ENCODE data around the gene NDUFS2. TPM values are rescaled to one million over a fixed set of nuclear protein-coding genes. Genes with fewer than 3 reads are reported as not detected.

Gene NDUFS2
- total RNA-seq, 1 donor from 2014 or later: 66.3 TPM

DNA sequence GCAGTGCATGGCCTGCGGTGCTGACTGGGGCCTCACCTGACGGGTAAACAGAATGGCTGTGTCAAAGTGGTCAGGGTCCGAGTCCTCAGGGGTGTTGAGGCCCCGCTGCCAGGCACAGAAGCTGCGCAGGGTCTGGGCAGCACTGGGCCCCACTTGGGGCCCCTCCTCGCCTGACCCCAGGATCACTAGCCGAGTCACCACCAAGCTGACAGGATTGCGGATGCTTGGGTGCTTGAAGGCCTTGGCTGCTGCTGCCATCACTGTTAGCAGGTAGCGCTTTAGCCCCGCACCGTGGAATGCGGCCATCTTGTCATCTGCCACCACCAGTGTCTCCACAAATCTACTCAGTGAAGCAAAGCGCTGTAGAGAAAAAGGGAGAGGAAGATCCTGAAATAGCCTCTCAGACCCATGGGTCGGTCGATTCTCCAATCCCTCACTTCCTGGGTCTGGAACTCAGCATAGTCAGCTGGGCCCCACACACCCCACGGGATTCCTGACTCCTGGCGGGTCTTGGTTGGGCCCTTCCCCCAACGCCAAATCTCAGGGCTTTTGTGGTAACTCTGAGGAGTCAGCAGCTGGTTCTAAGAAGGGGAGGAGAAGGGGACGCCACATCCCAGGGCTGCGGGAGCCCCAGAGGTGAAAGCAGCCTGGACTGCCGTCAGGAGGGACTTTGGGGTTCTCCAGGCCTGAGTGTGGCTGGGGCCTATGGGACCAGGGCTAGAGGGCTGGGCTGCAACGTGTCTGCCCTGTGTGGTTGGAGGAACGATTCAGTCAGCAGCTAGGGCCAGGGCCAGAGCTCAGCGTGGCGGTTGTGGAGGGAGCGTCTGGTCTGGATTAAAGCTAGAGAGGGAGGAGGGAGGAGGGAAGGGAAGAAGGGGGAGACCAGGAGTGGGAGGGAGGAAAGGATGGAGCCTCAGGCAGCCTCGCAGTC lies 5.4 kb upstream of the NDUFS2 start:
- DNase-seq (no peak), ATAC-seq (no peak)
- H3K4me1 ChIP-seq: peaks cover 90% of the 10 kb centered on the region
- peak overlapping the region; percentile 40 for H3K4me3 ChIP-seq
- intact Hi-C loops (cut with DNase I): no loop called here
- TF ChIP-seq CTCF (IDR thresholded peaks at IDR 0.05): no peak
- no peaks in the 10 kb centered on the region for H3K9me3 ChIP-seq
- H3K27me3 ChIP-seq (ENCODE audit: low read depth): no peaks in the 10 kb centered on the region
- H3K27ac ChIP-seq: peak overlapping the region; percentile 53
- H3K36me3 ChIP-seq: peaks cover 2% of the 10 kb centered on the region

DNA sequence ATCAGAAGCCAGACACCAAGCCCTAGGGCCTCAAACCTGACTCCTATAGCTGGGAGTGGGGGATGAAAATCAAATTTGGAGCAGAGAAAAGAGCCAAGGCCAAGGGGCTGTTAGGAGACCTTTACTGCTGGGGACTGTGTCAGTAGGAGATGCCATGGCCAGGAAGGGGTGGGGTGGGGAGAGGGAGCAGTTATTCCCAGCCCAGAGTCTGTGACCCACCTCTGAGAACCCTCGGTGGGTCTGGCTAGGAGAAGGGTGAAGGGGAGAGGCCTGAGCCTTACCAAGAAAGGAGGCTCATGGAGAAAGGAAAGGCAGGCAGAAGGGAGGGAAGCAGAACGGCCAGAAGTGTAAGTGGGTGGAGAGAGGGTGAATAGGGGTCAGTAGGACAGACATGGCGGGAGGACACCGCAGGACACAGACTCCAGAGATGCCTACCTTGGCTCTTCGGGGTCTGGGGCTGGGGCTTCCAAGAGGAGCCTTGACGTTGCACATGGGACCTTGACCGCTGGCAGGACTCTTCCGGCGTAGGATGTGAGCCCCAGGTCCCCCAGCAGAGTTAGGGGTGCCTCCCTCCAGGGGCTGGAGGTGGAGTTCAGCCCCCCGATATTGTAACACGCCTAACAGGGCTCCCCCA lies 4.5 kb upstream of the NDUFS2 start:
- H3K4me1 ChIP-seq: peaks cover 87% of the 10 kb centered on the region
- TF ChIP-seq CTCF (IDR thresholded peaks at IDR 0.05): no peak
- DNase-seq: no peak
- no peak for ATAC-seq
- no peaks in the 10 kb centered on the region for H3K27me3 ChIP-seq (ENCODE audit: low read depth)
- H3K9me3 ChIP-seq: no peaks in the 10 kb centered on the region
- H3K27ac ChIP-seq: peak overlapping the region; percentile 93
- peak overlapping the region; percentile 40 for H3K4me3 ChIP-seq
- no peaks in the 10 kb centered on the region for H3K36me3 ChIP-seq
- intact Hi-C loops (cut with DNase I): no loop called here

DNA sequence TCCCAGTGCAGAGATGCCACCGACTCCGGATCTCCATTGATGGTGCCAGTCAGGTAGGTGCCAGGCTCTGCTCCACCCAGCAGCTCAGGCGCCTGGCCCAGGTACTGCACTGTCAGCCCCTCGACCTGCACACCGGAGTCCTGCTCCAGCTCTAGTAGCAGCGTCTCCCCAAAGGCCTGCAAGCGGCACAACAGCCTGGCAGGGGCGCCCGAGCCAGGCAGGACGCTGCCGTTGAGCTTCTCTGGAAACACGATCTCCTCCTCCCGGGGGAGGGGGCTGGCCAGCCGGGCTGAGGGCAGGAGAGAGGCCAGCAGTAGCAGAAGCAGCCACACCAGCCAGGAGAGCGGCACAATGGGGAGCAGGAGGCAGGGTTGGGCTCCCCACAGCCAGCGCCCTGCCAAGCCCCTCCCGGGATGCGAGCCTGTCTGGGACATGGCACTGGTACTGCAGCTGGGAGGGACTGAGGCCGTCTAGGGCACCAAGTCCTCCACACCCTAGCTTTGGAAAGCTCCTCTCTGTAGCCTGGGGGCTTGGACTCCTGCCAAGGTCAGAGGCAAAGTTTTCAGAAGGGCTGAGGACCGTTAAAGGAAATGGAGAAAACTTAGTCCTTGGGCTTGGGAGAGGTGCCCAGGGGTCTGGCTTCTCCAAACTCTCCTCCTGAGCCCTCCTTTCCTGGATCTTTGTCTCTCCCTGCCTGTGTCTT lies 3.8 kb upstream of the NDUFS2 start:
- TF ChIP-seq CTCF (IDR thresholded peaks at IDR 0.05): no peak
- Histone ChIP-seq H3K36me3 (peaks cover under 1% of the 10 kb centered on the region), H3K4me3 (peak overlapping the region; percentile 40), H3K27ac (peak overlapping the region; percentile 93), H3K4me1 (peaks cover 88% of the 10 kb centered on the region), H3K9me3 (no peaks in the 10 kb centered on the region), H3K27me3 (ENCODE audit: low read depth) (no peaks in the 10 kb centered on the region)
- ATAC-seq (no peak), DNase-seq (no peak)
- intact Hi-C loops (cut with DNase I): no loop called here

DNA sequence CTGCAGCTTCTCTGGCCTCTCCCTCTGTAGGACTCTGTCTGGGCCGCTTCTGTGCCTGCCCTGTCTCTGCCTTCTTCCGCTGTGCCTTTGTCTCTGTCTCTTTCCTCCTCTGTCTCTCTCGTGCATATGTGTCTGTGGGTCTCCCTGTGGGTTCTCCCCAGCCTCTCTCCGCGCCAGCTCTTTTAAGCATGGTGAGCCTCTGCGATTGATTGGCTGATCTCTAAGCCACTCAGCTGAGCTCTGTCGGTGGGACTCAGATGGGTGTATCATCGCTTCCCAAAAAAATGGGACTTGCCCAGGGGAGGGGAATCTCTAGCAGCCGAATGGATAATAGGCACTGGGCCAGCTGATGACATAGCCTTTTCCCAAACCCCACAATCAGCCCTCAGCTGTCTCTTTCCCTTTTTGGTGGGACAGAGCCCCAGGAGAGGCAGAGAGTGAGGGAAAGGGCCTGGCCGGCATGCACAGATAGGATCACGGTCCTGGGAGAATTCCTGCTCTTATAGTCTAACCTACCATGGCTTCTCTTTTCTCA lies 3.2 kb upstream of the NDUFS2 start, which contains the start of gene ADAMTS4:
Gene ADAMTS4 (minus strand): TSS at position 158 of the 535 bp plus-strand sequence. CDS start 427 bp downstream, outside the sequence.
- DNase-seq (no peak), ATAC-seq (no peak)
- no peak for TF ChIP-seq CTCF (IDR thresholded peaks at IDR 0.05)
- H3K4me1 ChIP-seq: peaks cover 91% of the 10 kb centered on the region
- no peaks in the 10 kb centered on the region for H3K27me3 ChIP-seq (ENCODE audit: low read depth)
- peaks cover 7% of the 10 kb centered on the region for H3K36me3 ChIP-seq
- peak within 1 kb of the TSS; percentile 93 for H3K27ac ChIP-seq
- H3K4me3 ChIP-seq: peak within 1 kb of the TSS; percentile 40
- intact Hi-C loops (cut with DNase I): no loop called here
- no peaks in the 10 kb centered on the region for H3K9me3 ChIP-seq

DNA sequence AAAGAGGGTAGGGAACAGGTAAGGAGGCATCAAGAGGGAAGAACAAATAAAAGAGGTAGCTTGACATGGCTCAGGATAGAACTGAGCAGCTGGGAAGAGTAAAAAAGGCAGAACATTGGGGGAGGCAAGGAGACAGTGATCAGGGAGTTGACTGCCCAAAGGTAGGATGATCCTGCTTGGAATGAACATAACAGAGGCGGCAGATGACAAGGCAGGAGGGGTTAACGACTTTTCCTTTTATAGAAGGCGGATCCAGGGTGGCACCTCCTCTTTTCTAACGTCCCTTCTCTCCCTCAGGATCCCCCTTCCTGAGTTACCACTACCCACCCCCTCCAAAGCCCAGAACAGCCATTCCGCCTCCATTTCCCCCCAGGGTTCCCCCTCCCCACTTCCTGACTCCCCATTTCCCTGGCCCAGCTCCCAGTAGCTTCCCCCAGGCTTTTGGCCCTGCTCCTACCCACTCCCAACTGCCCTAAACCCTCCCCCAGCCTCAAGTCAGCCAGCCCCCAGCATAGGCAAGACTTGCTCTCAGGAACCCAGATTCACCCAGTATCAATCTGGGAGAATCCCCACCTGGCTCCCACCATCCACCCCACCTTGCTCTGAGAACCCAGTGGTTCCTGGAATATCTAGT lies 2.5 kb upstream of the NDUFS2 start:
- Histone ChIP-seq H3K4me1 (peaks cover 91% of the 10 kb centered on the region), H3K27me3 (ENCODE audit: low read depth) (no peaks in the 10 kb centered on the region), H3K27ac (peak overlapping the region; percentile 93), H3K9me3 (no peaks in the 10 kb centered on the region), H3K36me3 (peaks cover 13% of the 10 kb centered on the region), H3K4me3 (no peak overlapping the region)
- ATAC-seq (no peak), DNase-seq (no peak)
- no peak for TF ChIP-seq CTCF (IDR thresholded peaks at IDR 0.05)
- intact Hi-C loops (cut with DNase I): no loop called here
